Tibial nerve (tissue), 4 donors: ENCODE measurements around the gene PERCC1. TPM values are rescaled to one million over a fixed set of nuclear protein-coding genes. Genes with fewer than 3 reads are reported as not detected.
A peak's percentile ranks its signal among the peaks of the same experiment; 100 is the strongest.

ENCODE experiments used
- DNase-seq, 2 donors: peaks; one replicate each; pipeline ENCODE4 v3.0.0-alpha.2; 2019; ENCODE audit warnings: low spot score in 2 of 2
- H3K27ac ChIP-seq, 4 donors: fragments of 200-600 bp; sonication (generic) in 3 of 4; one replicate each; pipeline ENCODE4 v1.5.1; 2017 to 2019; ENCODE audit warnings: mild to moderate bottlenecking in 1 of 4
- H3K27me3 ChIP-seq, 2 donors: fragments of 200-600 bp; sonication (generic) in 1 of 2; one replicate each; pipeline versions ENCODE4 v1.5.1 to v1.6.0; 2017 to 2019
- H3K36me3 ChIP-seq, 3 donors: fragments of 200-600 bp; sonication (generic); one replicate each; pipeline ENCODE4 v1.5.1; 2018 to 2019
- H3K4me1 ChIP-seq, 4 donors: fragments of 200-600 bp; sonication (generic) in 3 of 4; one replicate each; pipeline ENCODE4 v1.5.1; 2017 to 2019
- H3K4me3 ChIP-seq, 4 donors: fragments of 200-600 bp; sonication (generic) in 3 of 4; one replicate each; pipeline ENCODE4 v1.5.1; 2017 to 2019; ENCODE audit warnings: mild to moderate bottlenecking in 1 of 4, moderate library complexity in 1 of 4
- H3K9me3 ChIP-seq, 4 donors: fragments of 200-600 bp; sonication (generic) in 3 of 4; one replicate each; pipeline ENCODE4 v1.5.1; 2017 to 2019
- CTCF ChIP-seq, 5 experiments: fragments of 200-600 bp in 3 of 5; fragments of 450-650 bp in 2 of 5; sonication (generic) in 3 of 5; IDR thresholded peaks; one replicate each; pipeline ENCODE4 v1.5.1; 2016 to 2019; ENCODE audit warnings: antibody characterized with exemption in 5 of 5, mild to moderate bottlenecking in 3 of 5, moderate library complexity in 2 of 5
- EP300 ChIP-seq, 2 donors: sonication (generic); formaldehyde crosslinking; IDR thresholded peaks; one replicate each; pipeline ENCODE4 v1.6.1; 2017; ENCODE audit warnings: antibody characterized with exemption in 2 of 2, mild to moderate bottlenecking in 1 of 2
- POLR2A ChIP-seq, 2 donors: fragments of 450-650 bp; IDR thresholded peaks; one replicate each; pipeline ENCODE4 v1.6.1; 2017; ENCODE audit warnings: antibody characterized with exemption in 2 of 2, mild to moderate bottlenecking in 2 of 2, moderate library complexity in 2 of 2
- WGBS, 2 donors: methylation state at CpG; one replicate each; pipeline ENCODE4 v1.1.5; 2018; 5-methylcytosine and 5-hydroxymethylcytosine counted together
- total RNA-seq, 4 donors: library from RNA; depleted of rRNA; stranded (reverse); fragments of >200 nt; gene quantifications; one replicate each; pipeline ENCODE4 v1.1.0, GENCODE V29; 2016

The PERCC1 gene
- total RNA-seq, 4 donors from 2014 or later, result 1.1 TPM; not detected in 3

GRCh38 chr16:1471569-1472194 lies 40.8 kb downstream of the PERCC1 start:
- TF ChIP-seq EP300 (IDR thresholded peaks at IDR 0.05), result no peak
- no peak for TF ChIP-seq POLR2A (IDR thresholded peaks at IDR 0.05)
- no peak for TF ChIP-seq CTCF (IDR thresholded peaks at IDR 0.05)
- Histone ChIP-seq H3K27me3 (no peaks in the 10 kb centered on the region), H3K27ac (peak overlapping the region in 1 of 4 donors; percentile 55), H3K36me3 (peaks cover 0 to 6% (median 0%) of the 10 kb centered on the region in 3 donors), H3K4me1 (peaks cover 0 to 54% (median 13%) of the 10 kb centered on the region in 4 donors), H3K9me3 (no peaks in the 10 kb centered on the region), H3K4me3 (no peak overlapping the region)
- DNase-seq, result no peak
- WGBS, 2 donors, result 86 to 87% methylated on average over 23 to 26 of the region's 26 CpGs

GRCh38 chr16:1472974-1473373 lies 42.1 kb downstream of the PERCC1 start:
- DNase-seq, result no peak
- Histone ChIP-seq H3K36me3 (peaks cover 0 to 6% (median 0%) of the 10 kb centered on the region in 3 donors), H3K9me3 (no peaks in the 10 kb centered on the region), H3K4me1 (peaks cover 0 to 54% (median 13%) of the 10 kb centered on the region in 4 donors), H3K27me3 (no peaks in the 10 kb centered on the region), H3K4me3 (no peak overlapping the region), H3K27ac (no peak overlapping the region)
- TF ChIP-seq POLR2A (IDR thresholded peaks at IDR 0.05) (no peak), EP300 (IDR thresholded peaks at IDR 0.05) (no peak), CTCF (IDR thresholded peaks at IDR 0.05) (no peak)
- WGBS, 2 donors, result 45 to 78% methylated on average over 3 of the region's 3 CpGs

- Histone ChIP-seq H3K27me3 (no peaks in the 10 kb centered on the region), H3K27ac (peak overlapping the region; percentile 80 to 97 (median 95)), H3K9me3 (no peaks in the 10 kb centered on the region), H3K4me3 (peak overlapping the region; percentile 60 to 100 (median 98)), H3K4me1 (peaks cover 0 to 48% (median 13%) of the 10 kb centered on the region in 4 donors), H3K36me3 (peaks cover 0 to 6% (median 0%) of the 10 kb centered on the region in 3 donors)
- 10 to 22% methylated on average over 18 to 50 of the region's 57 CpGs for WGBS, 2 donors
- DNase-seq, result no peak
- TF ChIP-seq EP300 (IDR thresholded peaks at IDR 0.05), result no peak
- no peak for TF ChIP-seq CTCF (IDR thresholded peaks at IDR 0.05)
- TF ChIP-seq POLR2A (IDR thresholded peaks at IDR 0.05), result no peak
These were observed 43.4 kb downstream of the PERCC1 start for GRCh38 chr16:1474082-1474795.

- peak; percentile 92 for DNase-seq
- H3K27ac ChIP-seq, result peak within 1 kb of the TSS; percentile 80 to 97 (median 95)
- TF ChIP-seq EP300 (IDR thresholded peaks at IDR 0.05) (peak; percentile 62 to 93), POLR2A (IDR thresholded peaks at IDR 0.05) (peak; percentile 85 to 87), CTCF (IDR thresholded peaks at IDR 0.05) (peak in 2 of 5 experiments; percentile 29 to 51)
- WGBS, 2 donors, result 0 to 2% methylated on average over 16 to 50 of the region's 99 CpGs
- no peaks in the 10 kb centered on the region for H3K9me3 ChIP-seq
- peaks cover 0 to 6% (median 0%) of the 10 kb centered on the region in 3 donors for H3K36me3 ChIP-seq
- H3K4me3 ChIP-seq, result peak within 1 kb of the TSS; percentile 60 to 100 (median 98)
- peaks cover 0 to 48% (median 13%) of the 10 kb centered on the region in 4 donors for H3K4me1 ChIP-seq
- H3K27me3 ChIP-seq, result no peaks in the 10 kb centered on the region
These were observed 44.1 kb downstream of the PERCC1 start, which contains the start of gene CLCN7 for GRCh38 chr16:1474796-1475551. CLCN7 (minus strand) TSS chr16:1475028; CDS start chr16:1474974, 54 bp downstream.
